IMR-90 (cell line): Measurements from ENCODE around the gene PELO. TPM values are rescaled to one million over a fixed set of nuclear protein-coding genes. Genes with fewer than 3 reads are reported as not detected.

Experiments
- ATAC-seq: fragments of 200-7000 bp; cut with Tn5 transposase; 2 replicates; pipeline ENCODE4 v1.9.1; 2020; ENCODE audit warnings: low read depth, mild to moderate bottlenecking, moderate library complexity
- BruUV-seq: library from RNA; stranded (reverse); fragments of 400-500 nt; replicated peaks from 2 replicates; lab custom pipeline; 2021; lab: Mats Ljungman, UMichigan
- CTCF ChIA-PET: fragments of 300-600 bp; formaldehyde crosslinking; extraction: SDS; loops from one replicate; lab custom pipeline; 2021; ENCODE audit warnings: antibody characterized with exemption; lab: Yijun Ruan, JAX
- POLR2A ChIA-PET: fragments of 300-600 bp; sonication (Branson Sonifier 250); formaldehyde crosslinking; loops from one replicate; lab custom pipeline; 2022; ENCODE audit warnings: antibody characterized with exemption; ENCODE audit not compliant: unreplicated experiment; lab: Charles Lee
- DNase-seq: peaks from one replicate; pipeline ENCODE4 v3.0.0; 2013
- H2AFZ ChIP-seq: replicated peaks from 2 replicates; pipeline ENCODE3; 2013; ENCODE audit warnings: low read length, mild to moderate bottlenecking; ENCODE audit not compliant: poor library complexity
- H2AK5ac ChIP-seq: 2 replicates; pipeline ENCODE4 v1.6.1; 2013; ENCODE audit warnings: low read depth, low read length, inconsistent platforms
- H2AK9ac ChIP-seq: replicated peaks from 2 replicates; pipeline ENCODE3; 2013; ENCODE audit warnings: mild to moderate bottlenecking, low read depth, low read length, moderate library complexity; ENCODE audit not compliant: poor library complexity
- H2BK120ac ChIP-seq: 2 replicates; pipeline ENCODE4 v1.6.1; 2013; ENCODE audit warnings: low read depth, low read length, inconsistent platforms
- H2BK15ac ChIP-seq: 3 replicates; pipeline ENCODE4 v1.6.1; 2013; ENCODE audit warnings: low read depth, low read length, inconsistent platforms
- H2BK20ac ChIP-seq: 2 replicates; pipeline ENCODE4 v1.6.1; 2013; ENCODE audit warnings: low read depth, mild to moderate bottlenecking, inconsistent platforms, low read length, moderate library complexity
- H2BK5ac ChIP-seq: 2 replicates; pipeline ENCODE4 v1.6.1; 2013; ENCODE audit warnings: mild to moderate bottlenecking, low read depth, low read length, inconsistent platforms; ENCODE audit not compliant: poor library complexity, severe bottlenecking
- H3K14ac ChIP-seq: replicated peaks from 2 replicates; pipeline ENCODE4 v1.6.1; 2013; ENCODE audit warnings: low read depth, low read length, inconsistent platforms
- H3K18ac ChIP-seq: 2 replicates; pipeline ENCODE4 v1.6.1; 2013; ENCODE audit warnings: low read depth, low read length, control low read depth
- H3K23ac ChIP-seq: 2 replicates; pipeline ENCODE4 v1.6.1; 2013; ENCODE audit warnings: low read depth, low read length, inconsistent platforms
- H3K27ac ChIP-seq: 2 replicates; pipeline ENCODE4 v1.5.1; 2013; ENCODE audit warnings: mild to moderate bottlenecking, control low read depth, low read length; ENCODE audit not compliant: insufficient read depth
- H3K27me3 ChIP-seq: 2 replicates; pipeline ENCODE4 v1.6.1; 2013; ENCODE audit warnings: low read length; ENCODE audit not compliant: control insufficient read depth, insufficient read depth
- H3K36me3 ChIP-seq: 2 replicates; pipeline ENCODE4 v1.6.1; 2013; ENCODE audit warnings: low read length, mixed read lengths; ENCODE audit not compliant: control insufficient read depth, insufficient read depth
- H3K4ac ChIP-seq: 2 replicates; pipeline ENCODE4 v1.6.1; 2013; ENCODE audit warnings: low read depth, low read length, inconsistent platforms
- H3K4me1 ChIP-seq: 2 replicates; pipeline ENCODE4 v1.6.1; 2013; ENCODE audit warnings: low read length, mixed read lengths; ENCODE audit not compliant: control insufficient read depth, insufficient read depth
- H3K4me2 ChIP-seq: 2 replicates; pipeline ENCODE4 v1.6.1; 2013; ENCODE audit warnings: low read depth, mild to moderate bottlenecking, control low read depth, low read length, moderate library complexity
- H3K4me3 ChIP-seq: 2 replicates; pipeline ENCODE4 v1.5.1; 2013; ENCODE audit warnings: low read depth, mild to moderate bottlenecking, control low read depth, low read length, moderate library complexity; ENCODE audit not compliant: insufficient read depth
- H3K56ac ChIP-seq: 2 replicates; pipeline ENCODE4 v1.6.1; 2013; ENCODE audit warnings: low read length, inconsistent platforms; ENCODE audit not compliant: insufficient read depth; ENCODE audit errors: extremely low read depth
- H3K79me1 ChIP-seq, 2 experiments: 2 replicates each; pipeline ENCODE4 v1.6.1; 2013; ENCODE audit warnings: low read length in 2 of 2, inconsistent platforms in 1 of 2, low read depth in 1 of 2
- H3K9ac ChIP-seq: 2 replicates; pipeline ENCODE4 v1.6.1; 2013; ENCODE audit warnings: low read depth, low read length, control low read depth
- H3K9me1 ChIP-seq: 2 replicates; pipeline ENCODE4 v1.6.1; 2013; ENCODE audit warnings: low read length, inconsistent platforms; ENCODE audit not compliant: insufficient read depth
- H3K9me3 ChIP-seq: 2 replicates; pipeline ENCODE4 v1.6.1; 2013; ENCODE audit warnings: low read length; ENCODE audit not compliant: control insufficient read depth, insufficient read depth
- H4K20me1 ChIP-seq: 2 replicates; pipeline ENCODE4 v1.6.1; 2013; ENCODE audit warnings: low read length, inconsistent platforms; ENCODE audit not compliant: insufficient read depth
- H4K5ac ChIP-seq: 2 replicates; pipeline ENCODE4 v1.6.1; 2013; ENCODE audit warnings: mild to moderate bottlenecking, low read depth, low read length, control low read depth
- H4K8ac ChIP-seq, 2 experiments: 2 replicates each; pipeline ENCODE4 v1.6.1; 2013; ENCODE audit warnings: low read depth in 2 of 2, low read length in 2 of 2, control low read depth in 1 of 2, inconsistent platforms in 1 of 2
- H4K91ac ChIP-seq: 2 replicates; pipeline ENCODE4 v1.6.1; 2013; ENCODE audit warnings: low read depth, low read length, inconsistent platforms; ENCODE audit not compliant: insufficient read depth
- CTCF ChIP-seq: conservative IDR thresholded peaks from 2 replicates; pipeline ENCODE4 v1.5.1; 2012; ENCODE audit warnings: mild to moderate bottlenecking, low read depth, low read length, improper control_type of control experiment
- ELK1 ChIP-seq: fragments of 150-350 bp; IDR thresholded peaks from 2 replicates; pipeline ENCODE4 v1.6.1; 2016; ENCODE audit warnings: low read depth, mild to moderate bottlenecking, low read length, moderate library complexity, borderline replicate concordance
- MXI1 ChIP-seq: IDR thresholded peaks from 2 replicates; pipeline ENCODE4 v1.6.1; 2012; ENCODE audit warnings: low read depth, mild to moderate bottlenecking, low read length, moderate library complexity, borderline replicate concordance
- NFE2L2 ChIP-seq: fragments of 150-350 bp; IDR thresholded peaks from 2 replicates; pipeline ENCODE4 v1.6.1; 2016; ENCODE audit warnings: low read depth, mild to moderate bottlenecking, low read length
- RCOR1 ChIP-seq: IDR thresholded peaks from 2 replicates; pipeline ENCODE4 v1.6.1; 2012; ENCODE audit warnings: mild to moderate bottlenecking, low read length, improper control_type of control experiment; ENCODE audit not compliant: insufficient replicate concordance
- RFX5 ChIP-seq: IDR thresholded peaks from 2 replicates; pipeline ENCODE4 v1.8.0; 2012; ENCODE audit warnings: low read depth, mild to moderate bottlenecking, low read length, moderate library complexity
- WGBS, 2 experiments: methylation state at CpG; one replicate each; pipeline versions ENCODE4 v1.1.5 to v1.1.7; 2013; ENCODE audit warnings: missing lambda C conversion rate in 2 of 2; ENCODE audit not compliant: insufficient read length in 1 of 2; ENCODE audit errors: extremely low coverage in 2 of 2; 5-methylcytosine and 5-hydroxymethylcytosine counted together
- dilution Hi-C: fragments of 300-500 bp; cut with HindIII; formaldehyde crosslinking; loops from one replicate; pipeline ENCODE4 v1.14.3; 2018; ENCODE audit warnings: low sequenced_read_pairs; ENCODE audit not compliant: unreplicated experiment
- in situ Hi-C: fragments of 300-500 bp; cut with MboI; formaldehyde crosslinking; loops from 3 replicates; pipeline ENCODE4 v1.14.3; 2019; ENCODE audit warnings: low sequenced_read_pairs, inconsistent platforms, mixed read lengths
- intact Hi-C: fragments of 100-400 bp; cut with micrococcal nuclease; formaldehyde crosslinking; loops from 2 replicates; pipeline ENCODE4 v1.10.0; 2022
- polyA plus RNA-seq, 3 experiments: library from polyadenylated mRNA; depleted of rRNA; stranded (reverse); fragments of >200 nt; gene quantifications; 2 replicates each; pipeline ENCODE4 v1.2.3, GENCODE V29; 2012; ENCODE audit warnings: low replicate concordance in 1 of 3
- total RNA-seq: library from RNA; depleted of rRNA; stranded (reverse); fragments of >200 nt; gene quantifications from 2 replicates; pipeline ENCODE4 v1.2.3, GENCODE V29; 2012

Gene PELO
- total and polyA plus RNA-seq, 2 of the 4 experiments (the other 2 are of a cell fraction): 42.4 to 48.9 TPM

GRCh38 chr5:52788505-52788821 is 747 bp downstream of the PELO start:
- Histone ChIP-seq H2BK120ac (peak overlapping the region; percentile 82), H2AK5ac (peak overlapping the region; percentile 49), H4K20me1 (0 out of 2 replicates have a peak, but pooled peaks cover 5% of the 10 kb centered on the region), H3K79me1 (peaks cover 0 to 29% of the 10 kb centered on the region in 2 experiments; a peak in 2 of 4 replicates), H3K27ac (peak overlapping the region; percentile 87), H3K9me3 (no peaks in the 10 kb centered on the region), H2BK20ac (peak overlapping the region; percentile 29; the same call in 1 of the 2 replicates), H3K14ac (peak overlapping the region; percentile 82), H4K8ac (peak overlapping the region; percentile 7 to 22; a peak in 3 of 4 replicates), H3K4me1 (peaks cover 10% of the 10 kb centered on the region), H3K36me3 (peaks cover 1% of the 10 kb centered on the region; the same call in 1 of the 2 replicates), H3K56ac (peak overlapping the region; percentile 87), H3K18ac (peak overlapping the region; percentile 90), H2AK9ac (peak overlapping the region; percentile 74), H3K4me3 (peak overlapping the region; percentile 61), H3K27me3 (no peaks in the 10 kb centered on the region), H4K91ac (peak overlapping the region; percentile 74), H3K9ac (peak overlapping the region; percentile 97), H3K4me2 (peak overlapping the region; percentile 92), H3K23ac (peak overlapping the region; percentile 97), H3K4ac (peak overlapping the region; percentile 82), H2BK15ac (peak overlapping the region; percentile 72; the same call in 1 of the 3 replicates), H4K5ac (peak overlapping the region; percentile 37), H3K9me1 (peaks cover 3% of the 10 kb centered on the region), H2AFZ (peak overlapping the region; percentile 92), H2BK5ac (peak overlapping the region; percentile 72)
- dilution Hi-C loops (no loop called here), intact Hi-C loops (loop anchor here (2.0 to 5.0 kb wide), 3 partner anchors 41 to 124 kb away; no protein-coding TSS in a partner anchor), in situ Hi-C loops (no loop called here)
- no peak for TF ChIP-seq RCOR1
- no peak for TF ChIP-seq ELK1
- TF ChIP-seq NFE2L2: no peak
- no peak for TF ChIP-seq MXI1
- TF ChIP-seq RFX5: no peak
- TF ChIP-seq CTCF: no peak
- ATAC-seq (no peak; the same call in 1 of the 2 replicates), DNase-seq (no peak)
- ChIA-PET CTCF (interaction anchor here (0.7 to 1.5 kb wide), 3 partner anchors 11 to 256 kb away, joined by 3 to 4 read pairs (median 3); no protein-coding TSS in a partner anchor), POLR2A (interaction anchor here (0.6 to 1.1 kb wide), 3 partner anchors 16 to 212 kb away, joined by 3 to 35 read pairs (median 6); no protein-coding TSS in a partner anchor)
- no TSS peak for BruUV-seq
- WGBS, 2 experiments: no CpG with 5 or more reads among the region's 7 CpGs
